Ishikawa (cell line): ENCODE data around the gene PODN.

ENCODE experiments used
- CEBPB ChIP-seq: IDR thresholded peaks from 2 replicates; pipeline ENCODE4 v1.6.1; 2012
- EGR1 ChIP-seq: IDR thresholded peaks from 2 replicates; pipeline ENCODE4 v1.6.1; 2012
- EP300 ChIP-seq: IDR thresholded peaks from 2 replicates; pipeline ENCODE4 v1.6.1; 2012; ENCODE audit warnings: borderline replicate concordance
- NFIC ChIP-seq: IDR thresholded peaks from 2 replicates; pipeline ENCODE4 v1.6.1; 2012
- RAD21 ChIP-seq: IDR thresholded peaks from 2 replicates; pipeline ENCODE4 v1.6.1; 2012; ENCODE audit warnings: low read depth
- TF ChIP-seq, protein P1 (sequence below): IDR thresholded peaks from 2 replicates; pipeline ENCODE4 v1.6.1; 2012; ENCODE audit warnings: low read depth, mild to moderate bottlenecking

DNA sequence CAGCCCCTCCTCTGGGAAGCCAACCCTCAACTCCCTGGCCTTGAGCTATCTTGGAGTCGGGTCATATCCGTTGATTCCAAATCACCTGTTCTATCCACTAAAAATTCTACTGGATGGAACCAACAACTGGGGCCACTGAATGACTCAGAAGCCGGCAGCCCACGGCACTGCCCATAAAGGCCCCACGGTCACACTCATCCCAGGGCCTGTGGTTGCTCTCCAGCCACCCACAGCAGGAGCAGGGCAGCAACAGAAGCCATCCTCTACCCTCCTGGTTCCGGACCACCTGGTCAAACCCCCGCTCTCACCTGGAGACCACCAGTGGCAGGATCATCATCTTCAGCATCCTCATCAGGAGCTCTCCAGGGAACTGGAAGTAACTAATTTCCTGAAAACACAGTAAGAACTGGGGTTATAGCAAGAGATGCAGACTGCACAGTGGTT is 72.1 kb downstream of the PODN start:
- TF ChIP-seq CEBPB (no peak), RAD21 (no peak), NFIC (no peak), EGR1 (no peak), EP300 (no peak)
- TF ChIP-seq, protein P1, sequence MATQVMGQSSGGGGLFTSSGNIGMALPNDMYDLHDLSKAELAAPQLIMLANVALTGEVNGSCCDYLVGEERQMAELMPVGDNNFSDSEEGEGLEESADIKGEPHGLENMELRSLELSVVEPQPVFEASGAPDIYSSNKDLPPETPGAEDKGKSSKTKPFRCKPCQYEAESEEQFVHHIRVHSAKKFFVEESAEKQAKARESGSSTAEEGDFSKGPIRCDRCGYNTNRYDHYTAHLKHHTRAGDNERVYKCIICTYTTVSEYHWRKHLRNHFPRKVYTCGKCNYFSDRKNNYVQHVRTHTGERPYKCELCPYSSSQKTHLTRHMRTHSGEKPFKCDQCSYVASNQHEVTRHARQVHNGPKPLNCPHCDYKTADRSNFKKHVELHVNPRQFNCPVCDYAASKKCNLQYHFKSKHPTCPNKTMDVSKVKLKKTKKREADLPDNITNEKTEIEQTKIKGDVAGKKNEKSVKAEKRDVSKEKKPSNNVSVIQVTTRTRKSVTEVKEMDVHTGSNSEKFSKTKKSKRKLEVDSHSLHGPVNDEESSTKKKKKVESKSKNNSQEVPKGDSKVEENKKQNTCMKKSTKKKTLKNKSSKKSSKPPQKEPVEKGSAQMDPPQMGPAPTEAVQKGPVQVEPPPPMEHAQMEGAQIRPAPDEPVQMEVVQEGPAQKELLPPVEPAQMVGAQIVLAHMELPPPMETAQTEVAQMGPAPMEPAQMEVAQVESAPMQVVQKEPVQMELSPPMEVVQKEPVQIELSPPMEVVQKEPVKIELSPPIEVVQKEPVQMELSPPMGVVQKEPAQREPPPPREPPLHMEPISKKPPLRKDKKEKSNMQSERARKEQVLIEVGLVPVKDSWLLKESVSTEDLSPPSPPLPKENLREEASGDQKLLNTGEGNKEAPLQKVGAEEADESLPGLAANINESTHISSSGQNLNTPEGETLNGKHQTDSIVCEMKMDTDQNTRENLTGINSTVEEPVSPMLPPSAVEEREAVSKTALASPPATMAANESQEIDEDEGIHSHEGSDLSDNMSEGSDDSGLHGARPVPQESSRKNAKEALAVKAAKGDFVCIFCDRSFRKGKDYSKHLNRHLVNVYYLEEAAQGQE, result no peak
